SK-N-SH (cell line): Measurements from ENCODE around the gene FRK. TPM values are rescaled to one million over a fixed set of nuclear protein-coding genes. Genes with fewer than 3 reads are reported as not detected.

Experiments
- CTCF ChIA-PET: fragments of 300-600, 350-600 bp; formaldehyde crosslinking; extraction: SDS; loops from one replicate; lab custom pipeline; 2021; lab: Yijun Ruan, JAX
- POLR2A ChIA-PET: fragments of 350-600 bp; sonication (Branson Sonifier 250); formaldehyde crosslinking; extraction: SDS; loops from one replicate; lab custom pipeline; 2020; ENCODE audit warnings: antibody characterized with exemption, inconsistent platforms; lab: Yijun Ruan, JAX
- DNase-seq: peaks from one replicate; pipeline ENCODE4 v3.0.0; 2012
- H2AFZ ChIP-seq: fragments of 200-600 bp; sonication (generic); 2 replicates; pipeline ENCODE4 v1.8.1; 2016; ENCODE audit warnings: antibody characterized with exemption, mild to moderate bottlenecking, low read depth
- H3F3A ChIP-seq: fragments of 200-600 bp; sonication (generic); replicated peaks from 2 replicates; pipeline ENCODE3; 2016; ENCODE audit warnings: antibody characterized with exemption, mild to moderate bottlenecking; ENCODE audit not compliant: insufficient read depth
- H3K27ac ChIP-seq, 2 experiments: fragments of 200-500 bp in 1 of 2; fragments of 200-600 bp in 1 of 2; sonication (Bioruptor generic) in 1 of 2; sonication (generic), shearing (Covaris generic) in 1 of 2; 2 replicates each; pipeline versions ENCODE4 v1.5.1 to v1.6.1; 2014 to 2016; ENCODE audit warnings: low read depth in 2 of 2, inconsistent platforms in 1 of 2, low read length in 1 of 2, mild to moderate bottlenecking in 1 of 2, mixed read lengths in 1 of 2
- H3K27me3 ChIP-seq: fragments of 200-600 bp; sonication (generic), shearing (Covaris generic); 2 replicates; pipeline ENCODE4 v1.6.1; 2016; ENCODE audit warnings: mixed run types; ENCODE audit not compliant: insufficient read depth
- H3K36me3 ChIP-seq, 2 experiments: fragments of 200-500 bp in 1 of 2; fragments of 200-600 bp in 1 of 2; sonication (Bioruptor generic) in 1 of 2; sonication (generic) in 1 of 2; replicated peaks in 1 of 2; 2 replicates each; pipeline versions ENCODE3 to v1.5.1; 2014 to 2016; ENCODE audit warnings: low read length in 1 of 2, mild to moderate bottlenecking in 1 of 2; ENCODE audit not compliant: insufficient read depth in 2 of 2, control insufficient read depth in 1 of 2
- H3K4me1 ChIP-seq, 2 experiments: fragments of 200-500 bp in 1 of 2; fragments of 200-600 bp in 1 of 2; sonication (Bioruptor generic) in 1 of 2; sonication (generic), shearing (Covaris generic) in 1 of 2; 2 replicates each; pipeline versions ENCODE4 v1.5.1 to v1.6.1; 2014 to 2016; ENCODE audit warnings: low read depth in 1 of 2, low read length in 1 of 2, mixed run types in 1 of 2; ENCODE audit not compliant: insufficient read depth in 2 of 2, control insufficient read depth in 1 of 2
- H3K4me2 ChIP-seq: fragments of 200-600 bp; sonication (generic), shearing (Covaris generic); 2 replicates; pipeline ENCODE4 v1.6.1; 2017; ENCODE audit warnings: mixed run types
- H3K4me3 ChIP-seq, 2 experiments: fragments of 200-500 bp in 1 of 2; fragments of 200-600 bp in 1 of 2; sonication (Bioruptor generic) in 1 of 2; sonication (generic), shearing (Covaris generic) in 1 of 2; 2 replicates each; pipeline versions ENCODE4 v1.5.1 to v1.8.1; 2014 to 2016; ENCODE audit warnings: low read depth in 2 of 2, inconsistent platforms in 1 of 2, low read length in 1 of 2, mild to moderate bottlenecking in 1 of 2, mixed read lengths in 1 of 2, moderate library complexity in 1 of 2
- H3K79me2 ChIP-seq: fragments of 200-600 bp; sonication (generic); 2 replicates; pipeline ENCODE4 v1.8.1; 2017; ENCODE audit warnings: mild to moderate bottlenecking; ENCODE audit not compliant: insufficient read depth
- H3K9ac ChIP-seq: fragments of 200-600 bp; sonication (generic); 2 replicates; pipeline ENCODE4 v1.6.1; 2017; ENCODE audit warnings: mixed run types
- H3K9me2 ChIP-seq: fragments of 200-600 bp; sonication (generic); 2 replicates; pipeline ENCODE4 v1.6.1; 2017; ENCODE audit warnings: mixed run types
- H3K9me3 ChIP-seq: fragments of 200-600 bp; sonication (generic); 2 replicates; pipeline ENCODE4 v1.6.1; 2017; ENCODE audit warnings: mixed run types, mild to moderate bottlenecking, moderate library complexity
- H4K20me1 ChIP-seq: fragments of 200-600 bp; sonication (generic); 2 replicates; pipeline ENCODE4 v1.6.1; 2017; ENCODE audit warnings: mild to moderate bottlenecking, mixed run types; ENCODE audit not compliant: insufficient read depth
- FOXJ3 ChIP-seq: sonication (generic); formaldehyde crosslinking; IDR thresholded peaks from 2 replicates; pipeline ENCODE4 v1.5.1; 2020; ENCODE audit warnings: mild to moderate bottlenecking, missing genetic modification reagents
- IRF3 ChIP-seq: fragments of 150-350 bp; IDR thresholded peaks from 2 replicates; pipeline ENCODE4 v1.6.1; 2016; ENCODE audit warnings: mild to moderate bottlenecking, low read depth, low read length
- MAX ChIP-seq: IDR thresholded peaks from 2 replicates; pipeline ENCODE4 v1.4.0; 2012; ENCODE audit warnings: low read depth
- MXI1 ChIP-seq: IDR thresholded peaks from 2 replicates; pipeline ENCODE4 v1.6.1; 2012; ENCODE audit warnings: mild to moderate bottlenecking, low read depth, low read length, improper control_type of control experiment
- SIN3A ChIP-seq: IDR thresholded peaks from 2 replicates; pipeline ENCODE4 v1.6.1; 2012; ENCODE audit warnings: low read depth, mild to moderate bottlenecking, low read length, moderate library complexity, borderline replicate concordance
- SMC3 ChIP-seq: IDR thresholded peaks from 2 replicates; pipeline ENCODE4 v1.6.1; 2012; ENCODE audit warnings: low read depth, low read length, improper control_type of control experiment
- TEAD4 ChIP-seq: IDR thresholded peaks from 2 replicates; pipeline ENCODE4 v1.4.0; 2012; ENCODE audit warnings: mild to moderate bottlenecking, borderline replicate concordance; ENCODE audit not compliant: insufficient read depth
- USF2 ChIP-seq: fragments of 150-350 bp; IDR thresholded peaks from 2 replicates; pipeline ENCODE4 v1.6.1; 2017; ENCODE audit warnings: antibody characterized with exemption, low read length, low read depth, borderline replicate concordance
- ZBTB33 ChIP-seq: IDR thresholded peaks from 2 replicates; pipeline ENCODE4 v1.4.0; 2012; ENCODE audit warnings: low read depth, borderline replicate concordance
- WGBS: methylation state at CpG from one replicate; pipeline ENCODE4 v1.1.6; 2017; ENCODE audit warnings: low lambda C conversion rate; 5-methylcytosine and 5-hydroxymethylcytosine counted together
- polyA plus RNA-seq, 3 experiments: library from polyadenylated mRNA; depleted of rRNA; stranded (reverse); fragments of >200 nt; gene quantifications; 2 replicates each; pipeline ENCODE4 v1.2.3, GENCODE V29; 2012
- TF ChIP-seq, protein P1 (sequence below): IDR thresholded peaks from 2 replicates; pipeline ENCODE4 v1.6.1; 2012; ENCODE audit warnings: mild to moderate bottlenecking, low read depth, low read length, moderate library complexity

The FRK gene
- polyA plus RNA-seq, 1 of the 3 experiments (the other 2 are of a cell fraction): under 0.01 TPM

DNA sequence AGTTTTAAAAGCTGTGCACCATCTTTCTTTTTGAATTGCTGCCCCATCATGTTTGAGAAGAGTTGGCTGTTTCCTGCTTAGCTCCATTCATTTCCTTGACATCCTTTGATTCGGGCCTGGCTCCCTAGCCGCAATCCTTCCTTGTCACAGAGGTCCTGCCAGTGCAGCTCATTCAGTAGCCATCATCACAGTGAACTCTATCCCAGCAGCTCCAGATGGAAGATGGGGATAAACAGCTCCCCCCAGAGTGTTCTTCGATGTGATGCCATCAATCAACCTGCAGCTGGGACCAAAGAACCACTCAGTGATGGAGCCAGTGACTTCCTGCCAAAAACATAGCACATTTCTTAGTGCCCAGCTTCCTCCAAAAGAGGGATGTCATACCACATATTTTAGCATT is 158.8 kb downstream of the FRK start:
- Histone ChIP-seq H3K27me3 (no peaks in the 10 kb centered on the region), H3K9ac (no peak overlapping the region), H3K27ac (no peak overlapping the region), H2AFZ (no peak overlapping the region), H3K79me2 (no peaks in the 10 kb centered on the region), H4K20me1 (no peaks in the 10 kb centered on the region), H3F3A (no peaks in the 10 kb centered on the region), H3K9me2 (no peaks in the 10 kb centered on the region), H3K4me2 (no peak overlapping the region), H3K4me1 (peaks cover 0 to 3% of the 10 kb centered on the region in 2 experiments; a peak in 1 of 4 replicates), H3K4me3 (no peak overlapping the region), H3K9me3 (no peaks in the 10 kb centered on the region), H3K36me3 (no peaks in the 10 kb centered on the region)
- DNase-seq: no peak
- ChIA-PET CTCF (no interaction called here), POLR2A (no interaction called here)
- 45% methylated on average over 3 of the region's 3 CpGs for WGBS
- TF ChIP-seq ZBTB33: no peak
- no peak for TF ChIP-seq SMC3
- no peak for TF ChIP-seq SIN3A
- TF ChIP-seq, protein P1, sequence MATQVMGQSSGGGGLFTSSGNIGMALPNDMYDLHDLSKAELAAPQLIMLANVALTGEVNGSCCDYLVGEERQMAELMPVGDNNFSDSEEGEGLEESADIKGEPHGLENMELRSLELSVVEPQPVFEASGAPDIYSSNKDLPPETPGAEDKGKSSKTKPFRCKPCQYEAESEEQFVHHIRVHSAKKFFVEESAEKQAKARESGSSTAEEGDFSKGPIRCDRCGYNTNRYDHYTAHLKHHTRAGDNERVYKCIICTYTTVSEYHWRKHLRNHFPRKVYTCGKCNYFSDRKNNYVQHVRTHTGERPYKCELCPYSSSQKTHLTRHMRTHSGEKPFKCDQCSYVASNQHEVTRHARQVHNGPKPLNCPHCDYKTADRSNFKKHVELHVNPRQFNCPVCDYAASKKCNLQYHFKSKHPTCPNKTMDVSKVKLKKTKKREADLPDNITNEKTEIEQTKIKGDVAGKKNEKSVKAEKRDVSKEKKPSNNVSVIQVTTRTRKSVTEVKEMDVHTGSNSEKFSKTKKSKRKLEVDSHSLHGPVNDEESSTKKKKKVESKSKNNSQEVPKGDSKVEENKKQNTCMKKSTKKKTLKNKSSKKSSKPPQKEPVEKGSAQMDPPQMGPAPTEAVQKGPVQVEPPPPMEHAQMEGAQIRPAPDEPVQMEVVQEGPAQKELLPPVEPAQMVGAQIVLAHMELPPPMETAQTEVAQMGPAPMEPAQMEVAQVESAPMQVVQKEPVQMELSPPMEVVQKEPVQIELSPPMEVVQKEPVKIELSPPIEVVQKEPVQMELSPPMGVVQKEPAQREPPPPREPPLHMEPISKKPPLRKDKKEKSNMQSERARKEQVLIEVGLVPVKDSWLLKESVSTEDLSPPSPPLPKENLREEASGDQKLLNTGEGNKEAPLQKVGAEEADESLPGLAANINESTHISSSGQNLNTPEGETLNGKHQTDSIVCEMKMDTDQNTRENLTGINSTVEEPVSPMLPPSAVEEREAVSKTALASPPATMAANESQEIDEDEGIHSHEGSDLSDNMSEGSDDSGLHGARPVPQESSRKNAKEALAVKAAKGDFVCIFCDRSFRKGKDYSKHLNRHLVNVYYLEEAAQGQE: no peak
- no peak for TF ChIP-seq MXI1
- TF ChIP-seq TEAD4: no peak
- no peak for TF ChIP-seq IRF3
- TF ChIP-seq USF2: no peak
- no peak for TF ChIP-seq FOXJ3
- TF ChIP-seq MAX: no peak
